HL-60 (cell line): ENCODE results near the gene PBXIP1.
A peak's percentile ranks its signal among the peaks of the same experiment; 100 is the strongest.

Experiments
- DNase-seq, 2 experiments: peaks; one replicate each; pipeline ENCODE4 v3.0.0-alpha.2; 2010 to 2020; ENCODE audit warnings: low read depth in 1 of 2, low spot score in 1 of 2
- H3K27ac ChIP-seq: fragments of 250-450 bp; sonication (Bioruptor Pico); replicated peaks from 2 replicates; pipeline ENCODE4 v1.5.1; 2020; ENCODE audit warnings: mild to moderate bottlenecking, moderate library complexity
- H3K27me3 ChIP-seq: fragments of 250-450 bp; sonication (Bioruptor Pico); 2 replicates; pipeline ENCODE4 v1.5.1; 2021; ENCODE audit warnings: mild to moderate bottlenecking, moderate library complexity; ENCODE audit not compliant: insufficient read depth, poor library complexity, severe bottlenecking
- H3K4me3 ChIP-seq: replicated peaks from 2 replicates; pipeline ENCODE4 v1.5.1; 2011; ENCODE audit warnings: mild to moderate bottlenecking, control low read depth, low read length; ENCODE audit not compliant: insufficient read depth
- GABPA ChIP-seq: IDR thresholded peaks from 2 replicates; pipeline ENCODE4 v1.6.1; 2012; ENCODE audit warnings: low read depth
- POLR2AphosphoS5 ChIP-seq: IDR thresholded peaks from 2 replicates; pipeline ENCODE4 v1.6.1; 2012; ENCODE audit warnings: low read depth
- SPI1 ChIP-seq: IDR thresholded peaks from 2 replicates; pipeline ENCODE4 v1.6.1; 2012; ENCODE audit warnings: low read depth, mild to moderate bottlenecking, borderline replicate concordance
- TF ChIP-seq, protein P1 (sequence below): IDR thresholded peaks from one replicate; pipeline ENCODE4 v1.5.1; 2011; ENCODE audit warnings: low read length, control low read depth, inconsistent platforms; ENCODE audit not compliant: insufficient read depth
- TF ChIP-seq, protein P2 (sequence below): IDR thresholded peaks from 2 replicates; pipeline ENCODE4 v1.6.1; 2012; ENCODE audit warnings: low read depth; ENCODE audit not compliant: insufficient replicate concordance

The PBXIP1 gene

DNA sequence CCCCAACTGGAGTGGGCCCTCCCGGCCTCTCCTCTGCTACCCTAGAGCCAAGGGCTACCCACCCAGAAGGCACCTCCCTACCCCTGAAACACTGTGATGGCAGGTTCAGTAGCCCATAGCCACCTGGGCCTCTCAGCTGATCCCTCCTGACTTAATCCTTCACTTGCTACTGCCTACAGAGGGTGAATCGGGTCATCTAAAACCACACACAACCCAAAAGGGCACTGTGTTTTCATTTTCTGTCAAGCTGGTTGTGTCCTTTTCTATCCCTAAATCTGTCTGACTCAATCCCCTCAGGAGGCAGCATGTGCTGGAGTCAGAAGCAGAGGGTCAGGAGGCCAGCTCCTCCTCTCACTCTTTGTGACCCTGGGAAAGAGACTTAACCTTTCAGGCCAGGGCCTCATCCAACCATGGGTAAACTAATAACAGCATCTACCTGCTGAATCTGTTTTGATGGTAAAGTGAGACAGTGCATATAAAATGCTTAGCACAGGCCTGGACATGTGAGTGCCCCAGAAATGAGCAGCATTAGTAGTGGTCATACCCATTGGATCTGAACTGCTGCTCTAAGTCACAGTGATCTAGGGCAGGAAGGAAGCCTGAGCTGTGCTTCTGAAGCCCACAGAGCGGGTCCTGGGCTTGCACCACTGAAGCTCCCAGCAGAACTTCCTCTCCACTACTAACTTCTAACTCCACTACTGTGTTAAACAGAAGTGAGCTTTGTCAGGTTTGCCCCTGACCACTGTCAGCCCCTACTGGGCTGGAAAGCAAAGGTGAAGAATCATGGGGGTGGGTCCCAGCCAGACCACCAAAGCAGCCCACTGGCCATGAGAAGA lies 30.3 kb downstream of the PBXIP1 start:
- Histone ChIP-seq H3K4me3 (no peak overlapping the region), H3K27ac (peak overlapping the region; percentile 26), H3K27me3 (no peaks in the 10 kb centered on the region)
- TF ChIP-seq, protein P1, sequence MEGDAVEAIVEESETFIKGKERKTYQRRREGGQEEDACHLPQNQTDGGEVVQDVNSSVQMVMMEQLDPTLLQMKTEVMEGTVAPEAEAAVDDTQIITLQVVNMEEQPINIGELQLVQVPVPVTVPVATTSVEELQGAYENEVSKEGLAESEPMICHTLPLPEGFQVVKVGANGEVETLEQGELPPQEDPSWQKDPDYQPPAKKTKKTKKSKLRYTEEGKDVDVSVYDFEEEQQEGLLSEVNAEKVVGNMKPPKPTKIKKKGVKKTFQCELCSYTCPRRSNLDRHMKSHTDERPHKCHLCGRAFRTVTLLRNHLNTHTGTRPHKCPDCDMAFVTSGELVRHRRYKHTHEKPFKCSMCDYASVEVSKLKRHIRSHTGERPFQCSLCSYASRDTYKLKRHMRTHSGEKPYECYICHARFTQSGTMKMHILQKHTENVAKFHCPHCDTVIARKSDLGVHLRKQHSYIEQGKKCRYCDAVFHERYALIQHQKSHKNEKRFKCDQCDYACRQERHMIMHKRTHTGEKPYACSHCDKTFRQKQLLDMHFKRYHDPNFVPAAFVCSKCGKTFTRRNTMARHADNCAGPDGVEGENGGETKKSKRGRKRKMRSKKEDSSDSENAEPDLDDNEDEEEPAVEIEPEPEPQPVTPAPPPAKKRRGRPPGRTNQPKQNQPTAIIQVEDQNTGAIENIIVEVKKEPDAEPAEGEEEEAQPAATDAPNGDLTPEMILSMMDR, result no peak
- peak; percentile 75; the same call in 1 of the 2 replicates for TF ChIP-seq SPI1
- DNase-seq, result peak in 1 of 2 experiments; percentile 71

DNA sequence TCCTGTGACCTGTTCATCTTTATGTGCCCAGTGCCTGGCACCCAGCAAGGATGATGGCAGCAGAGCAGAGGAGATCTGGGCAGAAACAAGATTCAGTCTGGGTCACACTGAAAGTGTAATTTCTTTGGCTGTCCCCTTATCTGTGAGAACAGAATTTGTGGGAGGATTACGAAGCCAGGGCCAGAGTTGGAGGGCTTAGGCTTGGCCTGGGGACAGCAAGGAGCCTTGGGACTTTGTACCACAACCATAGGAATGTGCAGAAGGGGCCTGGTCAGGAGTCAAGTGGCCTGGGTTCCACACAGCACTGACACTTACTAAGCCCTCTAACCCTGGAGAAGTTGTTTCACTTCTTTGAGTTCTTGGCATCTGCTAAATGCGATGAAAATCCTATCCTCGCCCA lies 32.2 kb downstream of the PBXIP1 start:
- no peaks in the 10 kb centered on the region for H3K27me3 ChIP-seq
- no peak overlapping the region for H3K27ac ChIP-seq
- H3K4me3 ChIP-seq, result no peak overlapping the region
- DNase-seq, result no peak
- TF ChIP-seq POLR2AphosphoS5 (no peak), SPI1 (no peak), GABPA (no peak)
- TF ChIP-seq, protein P1, result no peak
- TF ChIP-seq, protein P2, sequence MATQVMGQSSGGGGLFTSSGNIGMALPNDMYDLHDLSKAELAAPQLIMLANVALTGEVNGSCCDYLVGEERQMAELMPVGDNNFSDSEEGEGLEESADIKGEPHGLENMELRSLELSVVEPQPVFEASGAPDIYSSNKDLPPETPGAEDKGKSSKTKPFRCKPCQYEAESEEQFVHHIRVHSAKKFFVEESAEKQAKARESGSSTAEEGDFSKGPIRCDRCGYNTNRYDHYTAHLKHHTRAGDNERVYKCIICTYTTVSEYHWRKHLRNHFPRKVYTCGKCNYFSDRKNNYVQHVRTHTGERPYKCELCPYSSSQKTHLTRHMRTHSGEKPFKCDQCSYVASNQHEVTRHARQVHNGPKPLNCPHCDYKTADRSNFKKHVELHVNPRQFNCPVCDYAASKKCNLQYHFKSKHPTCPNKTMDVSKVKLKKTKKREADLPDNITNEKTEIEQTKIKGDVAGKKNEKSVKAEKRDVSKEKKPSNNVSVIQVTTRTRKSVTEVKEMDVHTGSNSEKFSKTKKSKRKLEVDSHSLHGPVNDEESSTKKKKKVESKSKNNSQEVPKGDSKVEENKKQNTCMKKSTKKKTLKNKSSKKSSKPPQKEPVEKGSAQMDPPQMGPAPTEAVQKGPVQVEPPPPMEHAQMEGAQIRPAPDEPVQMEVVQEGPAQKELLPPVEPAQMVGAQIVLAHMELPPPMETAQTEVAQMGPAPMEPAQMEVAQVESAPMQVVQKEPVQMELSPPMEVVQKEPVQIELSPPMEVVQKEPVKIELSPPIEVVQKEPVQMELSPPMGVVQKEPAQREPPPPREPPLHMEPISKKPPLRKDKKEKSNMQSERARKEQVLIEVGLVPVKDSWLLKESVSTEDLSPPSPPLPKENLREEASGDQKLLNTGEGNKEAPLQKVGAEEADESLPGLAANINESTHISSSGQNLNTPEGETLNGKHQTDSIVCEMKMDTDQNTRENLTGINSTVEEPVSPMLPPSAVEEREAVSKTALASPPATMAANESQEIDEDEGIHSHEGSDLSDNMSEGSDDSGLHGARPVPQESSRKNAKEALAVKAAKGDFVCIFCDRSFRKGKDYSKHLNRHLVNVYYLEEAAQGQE, result no peak

DNA sequence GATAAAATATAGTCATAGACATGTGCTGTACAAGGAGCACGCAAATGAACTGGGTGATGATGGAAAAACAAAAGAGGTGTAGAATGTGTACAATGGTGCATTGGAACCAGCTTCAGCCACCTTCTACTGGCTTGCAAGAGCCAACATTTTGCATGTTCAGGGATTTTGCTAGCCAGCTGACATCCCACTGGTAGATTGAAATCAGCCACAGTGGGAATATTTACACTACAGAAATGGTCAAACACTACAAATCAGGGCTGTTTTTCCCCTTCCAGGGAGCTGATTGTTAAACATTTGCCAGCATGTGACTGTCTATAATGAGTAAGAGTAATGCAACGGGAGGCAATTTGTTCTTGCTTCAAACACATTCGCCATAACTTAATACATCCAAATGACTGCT lies 42.6 kb downstream of the PBXIP1 start:
- TF ChIP-seq GABPA (no peak), POLR2AphosphoS5 (no peak), SPI1 (no peak)
- TF ChIP-seq, protein P1, result no peak
- TF ChIP-seq, protein P2, result no peak
- DNase-seq, result no peak
- Histone ChIP-seq H3K27ac (no peak overlapping the region), H3K4me3 (no peak overlapping the region), H3K27me3 (no peaks in the 10 kb centered on the region)

DNA sequence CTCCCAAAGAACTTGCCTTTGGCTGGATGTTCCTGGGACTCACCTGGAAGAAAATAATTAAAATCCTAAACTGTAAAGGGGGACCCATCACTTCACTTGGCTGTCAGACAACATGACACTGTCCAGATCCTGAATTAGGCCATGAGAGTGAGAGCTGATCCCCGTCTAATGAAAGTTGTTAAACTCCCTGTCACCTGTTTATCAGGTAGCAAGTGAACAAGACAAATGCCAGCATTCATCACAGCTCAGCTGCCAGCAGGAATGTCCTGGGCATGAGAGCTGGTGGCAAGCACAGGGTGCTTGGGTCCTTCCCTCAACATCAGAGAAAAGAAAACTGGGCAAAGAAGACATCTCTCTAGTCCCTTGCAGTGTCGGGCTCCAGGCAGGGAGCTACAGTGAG lies 43.1 kb downstream of the PBXIP1 start:
- H3K27ac ChIP-seq, result no peak overlapping the region
- H3K4me3 ChIP-seq, result no peak overlapping the region
- no peak for TF ChIP-seq GABPA
- TF ChIP-seq, protein P2, result peak; percentile 56
- H3K27me3 ChIP-seq, result peaks cover under 1% of the 10 kb centered on the region
- DNase-seq, result no peak
